H1 (cell line): ENCODE results near the gene ONECUT3. TPM values are rescaled to one million over a fixed set of nuclear protein-coding genes. Genes with fewer than 3 reads are reported as not detected.

Source experiments
- CTCF ChIA-PET: fragments of 300-600 bp; sonication (Branson Sonifier 250); formaldehyde crosslinking; loops from one replicate; lab custom pipeline; 2021; ENCODE audit not compliant: partially characterized antibody; lab: Charles Lee
- POLR2A ChIA-PET: fragments of 300-600 bp; sonication (Branson Sonifier 250); formaldehyde crosslinking; loops from one replicate; lab custom pipeline; 2021; ENCODE audit warnings: inconsistent platforms; ENCODE audit not compliant: partially characterized antibody; lab: Charles Lee
- DNase-seq, 2 experiments: peaks; one replicate each; pipeline versions ENCODE4 v3.0.0 to v3.0.0-alpha.2; 2010 to 2022; ENCODE audit warnings: low spot score in 2 of 2, low read depth in 1 of 2, mixed read lengths in 1 of 2
- FAIRE-seq: peaks from 2 replicates; lab custom pipeline; 2011; peaks lifted over from hg19 to GRCh38; lab: Jason Lieb, UNC
- H2AFZ ChIP-seq: 2 replicates; pipeline ENCODE4 v1.8.1; 2012; ENCODE audit warnings: low read length, inconsistent platforms
- H2AK5ac ChIP-seq: 2 replicates; pipeline ENCODE4 v1.6.1; 2013; ENCODE audit warnings: low read depth, low read length
- H2BK120ac ChIP-seq: replicated peaks from 2 replicates; pipeline ENCODE3; 2013; ENCODE audit warnings: low read depth, low read length, inconsistent platforms
- H2BK12ac ChIP-seq: 2 replicates; pipeline ENCODE4 v1.6.1; 2013; ENCODE audit warnings: low read depth, low read length
- H2BK15ac ChIP-seq: 2 replicates; pipeline ENCODE4 v1.6.1; 2013; ENCODE audit warnings: low read length
- H2BK20ac ChIP-seq: 2 replicates; pipeline ENCODE4 v1.6.1; 2013; ENCODE audit warnings: low read length
- H2BK5ac ChIP-seq: 2 replicates; pipeline ENCODE4 v1.6.1; 2013; ENCODE audit warnings: low read depth, low read length
- H3K14ac ChIP-seq: 2 replicates; pipeline ENCODE4 v1.6.1; 2013; ENCODE audit warnings: inconsistent platforms; ENCODE audit not compliant: insufficient read length
- H3K18ac ChIP-seq: 2 replicates; pipeline ENCODE4 v1.6.1; 2013; ENCODE audit warnings: low read length; ENCODE audit errors: extremely low read depth
- H3K23ac ChIP-seq: 2 replicates; pipeline ENCODE4 v1.6.1; 2013; ENCODE audit warnings: inconsistent platforms; ENCODE audit not compliant: insufficient read length
- H3K23me2 ChIP-seq: 2 replicates; pipeline ENCODE4 v1.6.1; 2013; ENCODE audit warnings: low read depth, low read length
- H3K27ac ChIP-seq: 2 replicates; pipeline ENCODE4 v1.6.1; 2011; ENCODE audit warnings: low read depth, low read length, inconsistent platforms
- H3K27me3 ChIP-seq, 4 experiments: replicated peaks in 1 of 4; 1 replicate in 1 of 4; 2 replicates in 3 of 4; pipeline versions ENCODE4 v1.6.1 to v1.8.1; 2011 to 2013; ENCODE audit warnings: low read length in 3 of 4, mild to moderate bottlenecking in 3 of 4, inconsistent platforms in 2 of 4, mixed read lengths in 2 of 4, moderate library complexity in 1 of 4; ENCODE audit not compliant: control insufficient read depth in 3 of 4, insufficient read depth in 3 of 4; ENCODE audit errors: extremely low read depth in 1 of 4
- H3K36me3 ChIP-seq, 4 experiments: 2 replicates each; pipeline versions ENCODE4 v1.6.1 to v1.8.1; 2011 to 2013; ENCODE audit warnings: mild to moderate bottlenecking in 4 of 4, low read length in 3 of 4, moderate library complexity in 2 of 4, control low read depth in 1 of 4, inconsistent platforms in 1 of 4; ENCODE audit not compliant: insufficient read depth in 4 of 4, control insufficient read depth in 2 of 4
- H3K4ac ChIP-seq: replicated peaks from 2 replicates; pipeline ENCODE3; 2013; ENCODE audit warnings: low read length, low read depth, mixed read lengths, inconsistent platforms; ENCODE audit not compliant: insufficient read length
- H3K4me1 ChIP-seq, 4 experiments: replicated peaks in 1 of 4; 1 replicate in 1 of 4; 2 replicates in 3 of 4; pipeline versions ENCODE4 v1.6.1 to v1.8.1; 2011 to 2013; ENCODE audit warnings: low read length in 3 of 4, inconsistent platforms in 2 of 4, mixed read lengths in 1 of 4; ENCODE audit not compliant: insufficient read depth in 4 of 4, control insufficient read depth in 3 of 4
- H3K4me2 ChIP-seq, 2 experiments: 2 replicates each; pipeline versions ENCODE4 v1.6.1 to v1.8.1; 2011 to 2013; ENCODE audit warnings: low read depth in 2 of 2, low read length in 2 of 2, control low read depth in 1 of 2, inconsistent platforms in 1 of 2, mild to moderate bottlenecking in 1 of 2; ENCODE audit not compliant: insufficient read depth in 1 of 2
- H3K4me3 ChIP-seq, 4 experiments: fragments of 200-600, 300-600 bp in 1 of 4; sonication (generic), shearing (Covaris generic), sonication (Bioruptor Twin) in 1 of 4; 2 replicates each; pipeline versions ENCODE4 v1.5.1 to v1.8.1; 2011 to 2016; ENCODE audit warnings: low read length in 4 of 4, low read depth in 3 of 4, control low read depth in 2 of 4, inconsistent platforms in 2 of 4, mild to moderate bottlenecking in 2 of 4, mixed read lengths in 1 of 4, moderate library complexity in 1 of 4; ENCODE audit not compliant: insufficient read depth in 2 of 4; ENCODE audit errors: extremely low read depth in 1 of 4
- H3K56ac ChIP-seq: replicated peaks from 2 replicates; pipeline ENCODE3; 2013; ENCODE audit warnings: low read depth, mild to moderate bottlenecking, mixed read lengths, low read length, inconsistent platforms; ENCODE audit not compliant: insufficient read length
- H3K79me1 ChIP-seq: 2 replicates; pipeline ENCODE4 v1.6.1; 2013; ENCODE audit warnings: low read depth, low read length, control low read depth
- H3K79me2 ChIP-seq, 2 experiments: 2 replicates each; pipeline versions ENCODE4 v1.6.1 to v1.8.1; 2012 to 2013; ENCODE audit warnings: low read length in 2 of 2, mild to moderate bottlenecking in 2 of 2, inconsistent platforms in 1 of 2; ENCODE audit not compliant: insufficient read depth in 2 of 2, control insufficient read depth in 1 of 2
- H3K9ac ChIP-seq, 4 experiments: replicated peaks in 1 of 4; 1 replicate in 1 of 4; 2 replicates in 3 of 4; pipeline versions ENCODE4 v1.6.1 to v1.8.1; 2011 to 2013; ENCODE audit warnings: low read depth in 3 of 4, low read length in 3 of 4, control low read depth in 2 of 4, mild to moderate bottlenecking in 2 of 4, moderate library complexity in 2 of 4, inconsistent platforms in 1 of 4; ENCODE audit errors: extremely low read depth in 1 of 4
- H3K9me3 ChIP-seq, 2 experiments: 2 replicates each; pipeline versions ENCODE4 v1.6.1 to v1.8.1; 2012 to 2013; ENCODE audit warnings: mild to moderate bottlenecking in 2 of 2, moderate library complexity in 2 of 2, control low read depth in 1 of 2, inconsistent platforms in 1 of 2, low read depth in 1 of 2, low read length in 1 of 2, mixed read lengths in 1 of 2; ENCODE audit not compliant: insufficient read depth in 2 of 2
- H4K20me1 ChIP-seq, 2 experiments: replicated peaks in 1 of 2; 2 replicates each; pipeline versions ENCODE3 to v1.8.1; 2011 to 2013; ENCODE audit warnings: inconsistent platforms in 2 of 2, low read length in 2 of 2, mild to moderate bottlenecking in 1 of 2; ENCODE audit not compliant: insufficient read depth in 2 of 2, control insufficient read depth in 1 of 2
- H4K5ac ChIP-seq: 2 replicates; pipeline ENCODE4 v1.6.1; 2013; ENCODE audit warnings: low read length, low read depth, mixed read lengths, inconsistent platforms; ENCODE audit not compliant: insufficient read length
- H4K8ac ChIP-seq: 2 replicates; pipeline ENCODE4 v1.8.0; 2013; ENCODE audit warnings: mild to moderate bottlenecking, moderate library complexity, low read length, inconsistent platforms; ENCODE audit not compliant: insufficient read depth; ENCODE audit errors: extremely low read depth
- H4K91ac ChIP-seq: replicated peaks from 2 replicates; pipeline ENCODE3; 2013; ENCODE audit warnings: low read length, mixed read lengths, inconsistent platforms; ENCODE audit not compliant: insufficient read length
- CBX5 ChIP-seq: fragments of 300-800, 300-1000 bp; sonication (generic); IDR thresholded peaks from 2 replicates; pipeline ENCODE4 v1.7.1; 2016; ENCODE audit warnings: antibody characterized with exemption, low read length, low read depth
- CHD2 ChIP-seq: IDR thresholded peaks from 2 replicates; pipeline ENCODE4 v1.6.1; 2012; ENCODE audit warnings: low read length, improper control_type of control experiment
- EGR1 ChIP-seq: IDR thresholded peaks from 2 replicates; pipeline ENCODE4 v1.6.1; 2011; ENCODE audit warnings: low read depth, low read length, borderline replicate concordance
- GTF2F1 ChIP-seq: IDR thresholded peaks from 2 replicates; pipeline ENCODE4 v1.6.1; 2012; ENCODE audit warnings: low read depth, low read length, improper control_type of control experiment, borderline replicate concordance
- KDM1A ChIP-seq: fragments of 200-600, 300-600 bp; sonication (generic); IDR thresholded peaks from 2 replicates; pipeline ENCODE4 v1.7.1; 2016; ENCODE audit warnings: mild to moderate bottlenecking, low read length, borderline replicate concordance
- POLR2AphosphoS5 ChIP-seq: IDR thresholded peaks from 2 replicates; pipeline ENCODE4 v1.6.1; 2011; ENCODE audit warnings: low read depth, low read length
- RAD21 ChIP-seq, 2 experiments: IDR thresholded peaks in 1 of 2; conservative IDR thresholded peaks in 1 of 2; 2 replicates each; pipeline ENCODE4 v1.6.1; 2011; ENCODE audit warnings: low read depth in 2 of 2, low read length in 2 of 2, improper control_type of control experiment in 1 of 2, inconsistent platforms in 1 of 2, mild to moderate bottlenecking in 1 of 2, moderate library complexity in 1 of 2
- RBBP5 ChIP-seq: IDR thresholded peaks from 2 replicates; pipeline ENCODE4 v1.7.1; 2012; ENCODE audit warnings: low read depth, mild to moderate bottlenecking, inconsistent platforms, low read length, moderate library complexity, borderline replicate concordance
- SAP30 ChIP-seq: fragments of 300-600 bp; sonication (generic); IDR thresholded peaks from 2 replicates; pipeline ENCODE4 v1.7.1; 2012; ENCODE audit warnings: low read length, moderate library complexity, mild to moderate bottlenecking, inconsistent platforms; ENCODE audit not compliant: insufficient read depth, insufficient replicate concordance
- SIRT6 ChIP-seq: IDR thresholded peaks from one replicate; pipeline ENCODE4 v1.7.1; 2012; ENCODE audit warnings: low read length, inconsistent platforms
- SIX5 ChIP-seq: IDR thresholded peaks from 2 replicates; pipeline ENCODE4 v1.6.1; 2011; ENCODE audit warnings: mild to moderate bottlenecking, low read depth, low read length
- SP1 ChIP-seq: IDR thresholded peaks from 2 replicates; pipeline ENCODE4 v1.6.1; 2011; ENCODE audit warnings: low read depth, low read length
- SRF ChIP-seq: IDR thresholded peaks from 2 replicates; pipeline ENCODE4 v1.6.1; 2011; ENCODE audit warnings: mild to moderate bottlenecking, low read depth, low read length, moderate library complexity
- TCF12 ChIP-seq: IDR thresholded peaks from 2 replicates; pipeline ENCODE4 v1.6.1; 2011; ENCODE audit warnings: low read depth, mild to moderate bottlenecking, low read length
- ZNF274 ChIP-seq: IDR thresholded peaks from 2 replicates; pipeline ENCODE4 v1.7.0; 2012; ENCODE audit warnings: low read length, borderline replicate concordance; ENCODE audit errors: extremely low read depth
- WGBS, 2 experiments: shearing (Covaris generic) in 1 of 2; methylation state at CpG; one replicate each; pipeline versions ENCODE4 v1.1.6 to v1.1.7; 2013 to 2015; ENCODE audit warnings: low lambda C conversion rate in 2 of 2, mixed read lengths in 2 of 2, inconsistent platforms in 1 of 2, low coverage in 1 of 2, missing lambda C conversion rate in 1 of 2; ENCODE audit not compliant: insufficient replicate concordance in 2 of 2, insufficient coverage in 1 of 2, insufficient read length in 1 of 2; ENCODE audit errors: extremely low coverage in 1 of 2, missing lambda C conversion rate in 1 of 2; 5-methylcytosine and 5-hydroxymethylcytosine counted together
- polyA plus RNA-seq, 7 experiments: library from polyadenylated mRNA; depleted of rRNA in 3 of 7; stranded (reverse) in 5 of 7; unstranded in 2 of 7; fragments of >200 nt in 5 of 7; fragments of 200-250 nt in 2 of 7; gene quantifications; 1 replicate in 5 of 7; 2 replicates in 1 of 7; 4 replicates in 1 of 7; pipeline versions ENCODE4 v1.2.1 to v1.2.3, GENCODE V29; 2011 to 2013; ENCODE audit warnings: missing spikeins in 2 of 7, mixed read lengths in 2 of 7
- total RNA-seq: library from RNA; stranded (reverse); fragmentation: NEBNext Ultra II Directional; extraction: Animal tissue kit (Norgen Biotek cat#: 25700); gene quantifications from 2 replicates; pipeline ENCODE4 v1.2.1, GENCODE V29; 2021

The ONECUT3 gene
- total and polyA plus RNA-seq, 2 of the 8 experiments (the other 6 are each of a cell fraction or from before 2014, with no cell fraction given): not detected

- Histone ChIP-seq H2BK5ac (no peak overlapping the region), H4K5ac (no peak overlapping the region), H3K79me2 (no peaks in the 10 kb centered on the region), H3K23me2 (peaks cover 2% of the 10 kb centered on the region; the same call in 1 of the 2 replicates), H2AFZ (no peak overlapping the region), H3K36me3 (peaks cover 4 to 37% (median 6%) of the 10 kb centered on the region in 4 experiments; a peak in 6 of 8 replicates), H2BK20ac (no peak overlapping the region), H3K9ac (no peak overlapping the region), H3K4ac (no peak overlapping the region), H3K27me3 (no peaks in the 10 kb centered on the region), H2BK120ac (no peak overlapping the region), H2BK12ac (no peak overlapping the region), H3K9me3 (no peaks in the 10 kb centered on the region), H3K56ac (no peak overlapping the region), H3K79me1 (no peaks in the 10 kb centered on the region), H3K14ac (no peak overlapping the region), H4K91ac (no peak overlapping the region), H2BK15ac (no peak overlapping the region), H3K18ac (no peak overlapping the region), H3K27ac (no peak overlapping the region), H3K4me1 (peaks cover 0 to 12% (median 7%) of the 10 kb centered on the region in 4 experiments; a peak in 6 of 7 replicates), H2AK5ac (no peak overlapping the region), H3K4me3 (no peak overlapping the region), H4K8ac (no peak overlapping the region), H4K20me1 (peaks cover 0 to 9% of the 10 kb centered on the region in 2 experiments), H3K4me2 (no peak overlapping the region), H3K23ac (no peak overlapping the region)
- DNase-seq: no peak
- POLR2A ChIA-PET: interaction anchor here (1.0 kb wide), 1 partner anchor 232 kb away, joined by 3 read pairs; no protein-coding TSS in a partner anchor
- no peak for TF ChIP-seq RAD21 (IDR thresholded peaks at IDR 0.05 in 1 of 2, conservative IDR thresholded peaks at IDR 0.05 in 1 of 2; ENCODE audit: low read depth in 2 of 2, low read length in 2 of 2)
- TF ChIP-seq ZNF274: no peak
- TF ChIP-seq EGR1: no peak
- TF ChIP-seq RBBP5: no peak
- no peak for TF ChIP-seq SIX5
- no peak for TF ChIP-seq KDM1A
- TF ChIP-seq CHD2: no peak
- no peak for TF ChIP-seq GTF2F1
- no peak for TF ChIP-seq TCF12
- TF ChIP-seq SRF: no peak
- TF ChIP-seq CBX5: no peak
- no peak for TF ChIP-seq POLR2AphosphoS5
- no peak for TF ChIP-seq SAP30
- TF ChIP-seq SP1: no peak
- TF ChIP-seq SIRT6: no peak
- 87% methylated on average over 6 of the region's 8 CpGs; no CpG with 5 or more reads in 1 of the 2 experiments for WGBS, 2 experiments
- FAIRE-seq: no peak
- CTCF ChIA-PET: interaction anchor here (0.6 to 16.5 kb wide), 6 partner anchors 9 to 299 kb away, joined by 3 to 228 read pairs (median 4); partner anchors contain the start of gene PLK5
These were observed 69.7 kb downstream of the ONECUT3 start for GRCh38 chr19:1823020-1823419.
